Mesodermal cell (in vitro differentiated cells): ENCODE results near the gene DCST1.
"Not testable (repeated sequence)": the region's sequence is repeated elsewhere in the genome, so short reads cannot be mapped to it uniquely, and the experiment has no call there.

Experiments used
- H3K27ac ChIP-seq: 2 replicates; pipeline ENCODE4 v1.7.0; 2013; ENCODE audit warnings: mild to moderate bottlenecking, low read depth, low read length, moderate library complexity; ENCODE audit not compliant: severe bottlenecking
- H3K36me3 ChIP-seq: 2 replicates; pipeline ENCODE4 v1.7.1; 2013; ENCODE audit warnings: mild to moderate bottlenecking, low read length, moderate library complexity; ENCODE audit not compliant: control insufficient read depth, insufficient read depth
- H3K4me1 ChIP-seq: one replicate; pipeline ENCODE4 v1.7.1; 2013; ENCODE audit warnings: mild to moderate bottlenecking, low read length; ENCODE audit not compliant: insufficient read depth, control insufficient read depth, poor library complexity, severe bottlenecking
- H3K4me3 ChIP-seq: 2 replicates; pipeline ENCODE4 v1.7.0; 2013; ENCODE audit warnings: low read length, control low read depth, mild to moderate bottlenecking; ENCODE audit not compliant: insufficient read depth, poor library complexity, severe bottlenecking; ENCODE audit errors: extremely low read depth
- H3K9me3 ChIP-seq: 2 replicates; pipeline ENCODE4 v1.7.1; 2013; ENCODE audit warnings: mild to moderate bottlenecking, low read length, moderate library complexity; ENCODE audit not compliant: control insufficient read depth
- WGBS, 2 experiments: methylation state at CpG; one replicate each; pipeline ENCODE4 v1.1.5; 2013; ENCODE audit warnings: missing lambda C conversion rate in 2 of 2; ENCODE audit not compliant: insufficient coverage in 2 of 2; 5-methylcytosine and 5-hydroxymethylcytosine counted together

DCST1 gene

DNA sequence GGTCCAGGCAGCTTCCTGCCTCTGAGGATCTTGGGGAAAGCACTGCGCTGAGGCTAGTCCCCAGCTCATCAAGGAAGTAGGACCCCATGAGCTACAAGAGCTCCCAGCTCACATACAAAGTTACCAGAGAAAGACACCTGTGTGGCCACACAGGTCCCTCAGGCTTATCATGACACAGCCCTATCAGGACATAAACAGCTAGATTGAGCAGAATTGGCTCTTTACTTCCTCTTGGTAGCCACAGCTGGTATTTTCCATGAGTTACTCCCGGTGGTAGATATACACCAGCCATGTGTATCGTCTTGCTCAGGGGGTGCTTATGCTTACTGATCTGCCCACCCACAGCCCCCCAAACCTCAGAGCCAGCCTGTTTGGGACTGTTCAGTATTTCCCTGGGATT, 39.0 kb upstream of the DCST1 start:
- 81 to 96% methylated on average over 3 of the region's 3 CpGs for WGBS, 2 experiments
- Histone ChIP-seq H3K4me3 (no peak overlapping the region), H3K27ac (no peak overlapping the region), H3K9me3 (no peaks in the 10 kb centered on the region), H3K4me1 (peaks cover 8% of the 10 kb centered on the region), H3K36me3 (peaks cover 19% of the 10 kb centered on the region)

DNA sequence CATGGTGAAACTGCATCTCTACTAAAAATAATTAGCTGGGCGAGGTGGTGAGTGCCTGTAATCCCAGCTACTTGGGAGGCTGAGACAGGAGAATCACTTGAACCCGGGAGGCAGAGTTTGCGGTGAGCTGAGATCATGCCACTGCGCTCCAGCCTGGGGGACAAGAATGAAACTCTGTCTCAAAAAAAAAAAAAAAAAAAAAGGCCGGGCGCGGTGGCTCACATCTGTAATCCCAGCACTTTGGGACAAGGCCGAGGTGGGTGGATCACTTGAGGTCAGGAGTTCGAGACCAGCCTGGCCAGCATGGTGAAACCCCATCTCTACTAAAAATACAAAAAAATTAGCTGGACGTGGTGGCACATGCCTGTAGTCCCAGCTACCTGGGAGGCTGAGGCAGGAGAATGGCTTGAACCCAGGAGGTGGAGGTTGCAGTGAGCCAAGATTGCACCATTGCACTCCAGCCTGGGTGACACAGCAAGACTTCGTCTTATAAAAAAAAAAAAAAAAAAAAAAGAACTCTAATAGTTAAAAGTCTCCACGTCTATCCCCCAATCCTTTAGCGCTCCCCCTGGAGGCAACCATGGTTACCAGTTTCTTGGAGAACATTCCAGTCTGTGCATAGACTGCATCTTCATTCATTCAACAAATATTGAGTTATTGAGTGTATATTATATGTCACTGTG, 38.2 kb upstream of the DCST1 start:
- WGBS, 2 experiments: 79 to 100% methylated on average over 2 of the region's 13 CpGs

DNA sequence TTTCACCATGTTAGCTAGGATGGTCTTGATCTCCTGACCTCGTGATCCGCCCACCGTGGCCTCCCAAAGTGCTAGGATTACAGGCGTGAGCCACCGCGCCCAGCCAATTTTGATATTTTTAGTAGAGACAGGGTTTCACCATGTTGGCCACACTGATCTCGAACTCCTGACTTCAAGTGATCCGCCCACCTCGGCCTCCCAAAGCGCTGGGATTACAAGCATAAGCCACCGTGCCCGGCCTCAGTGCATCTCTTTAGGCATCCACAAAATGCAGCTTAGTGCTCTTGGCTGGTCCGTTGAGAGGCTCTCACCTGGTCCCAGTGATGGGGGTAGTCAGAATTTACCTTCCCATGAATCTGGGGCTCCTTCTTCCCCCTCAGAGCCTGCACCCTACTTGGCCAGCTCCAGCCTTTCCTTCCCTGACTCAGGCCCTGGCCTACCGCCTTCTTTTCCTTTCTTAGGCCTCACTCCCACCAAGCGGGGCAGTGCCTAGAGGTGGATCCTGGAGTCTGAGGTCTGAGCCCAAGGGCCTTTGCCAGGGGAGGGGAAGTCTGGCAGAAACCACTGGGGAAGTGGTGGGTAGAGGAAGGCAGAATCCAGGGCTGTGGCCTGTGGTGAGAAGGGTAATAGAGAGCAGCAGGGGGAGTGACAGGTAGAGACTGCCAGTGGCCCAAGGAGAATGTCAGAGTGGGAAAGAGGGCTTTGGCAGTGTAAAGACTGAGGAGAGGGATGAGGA, 36.5 kb upstream of the DCST1 start:
- 92 to 94% methylated on average over 12 to 14 of the region's 15 CpGs for WGBS, 2 experiments
- Histone ChIP-seq H3K4me1 (peaks cover 16% of the 10 kb centered on the region), H3K9me3 (no peaks in the 10 kb centered on the region), H3K27ac (no peak overlapping the region), H3K4me3 (no peak overlapping the region), H3K36me3 (peaks cover 2% of the 10 kb centered on the region)

More for the DNA sequence above, 38.2 kb upstream of the DCST1 start:
- peaks cover 11% of the 10 kb centered on the region for H3K36me3 ChIP-seq
- not testable (repeated sequence) for H3K4me3 ChIP-seq, H3K27ac ChIP-seq, H3K9me3 ChIP-seq
- peaks cover 13% of the 10 kb centered on the region for H3K4me1 ChIP-seq

DNA sequence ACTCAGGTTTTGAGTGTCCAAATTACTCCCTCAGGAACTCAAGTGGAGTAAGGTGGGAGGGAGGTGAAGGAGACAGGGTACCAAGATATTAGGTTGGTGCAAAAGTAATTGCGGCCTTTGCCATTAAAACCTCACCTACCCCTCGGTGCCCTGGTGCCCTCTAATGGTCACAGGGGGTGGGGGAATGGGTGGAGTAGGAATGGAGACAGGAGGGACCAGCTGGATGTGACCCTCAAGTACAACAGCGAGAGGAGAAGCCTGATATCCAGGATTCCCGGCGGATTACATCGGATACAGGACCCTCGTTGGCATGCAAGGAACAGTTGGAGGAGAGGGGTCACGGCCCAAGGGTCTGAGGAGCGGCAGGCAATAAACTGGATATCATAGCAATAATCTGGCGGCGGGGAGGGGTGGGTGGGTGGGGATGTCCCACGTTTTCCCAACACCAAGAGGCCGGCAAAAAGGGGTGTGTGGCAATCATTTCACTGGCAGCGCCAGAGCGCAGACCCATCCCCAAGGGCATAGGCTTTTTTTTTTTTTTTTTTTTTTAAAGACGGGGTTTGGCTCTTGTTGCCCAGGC, 35.3 kb upstream of the DCST1 start:
- no peaks in the 10 kb centered on the region for H3K36me3 ChIP-seq
- WGBS, 2 experiments: 92 to 95% methylated on average over 9 to 10 of the region's 16 CpGs
- no peak overlapping the region for H3K4me3 ChIP-seq
- no peak overlapping the region for H3K27ac ChIP-seq
- peaks cover 16% of the 10 kb centered on the region for H3K4me1 ChIP-seq
- H3K9me3 ChIP-seq: no peaks in the 10 kb centered on the region

DNA sequence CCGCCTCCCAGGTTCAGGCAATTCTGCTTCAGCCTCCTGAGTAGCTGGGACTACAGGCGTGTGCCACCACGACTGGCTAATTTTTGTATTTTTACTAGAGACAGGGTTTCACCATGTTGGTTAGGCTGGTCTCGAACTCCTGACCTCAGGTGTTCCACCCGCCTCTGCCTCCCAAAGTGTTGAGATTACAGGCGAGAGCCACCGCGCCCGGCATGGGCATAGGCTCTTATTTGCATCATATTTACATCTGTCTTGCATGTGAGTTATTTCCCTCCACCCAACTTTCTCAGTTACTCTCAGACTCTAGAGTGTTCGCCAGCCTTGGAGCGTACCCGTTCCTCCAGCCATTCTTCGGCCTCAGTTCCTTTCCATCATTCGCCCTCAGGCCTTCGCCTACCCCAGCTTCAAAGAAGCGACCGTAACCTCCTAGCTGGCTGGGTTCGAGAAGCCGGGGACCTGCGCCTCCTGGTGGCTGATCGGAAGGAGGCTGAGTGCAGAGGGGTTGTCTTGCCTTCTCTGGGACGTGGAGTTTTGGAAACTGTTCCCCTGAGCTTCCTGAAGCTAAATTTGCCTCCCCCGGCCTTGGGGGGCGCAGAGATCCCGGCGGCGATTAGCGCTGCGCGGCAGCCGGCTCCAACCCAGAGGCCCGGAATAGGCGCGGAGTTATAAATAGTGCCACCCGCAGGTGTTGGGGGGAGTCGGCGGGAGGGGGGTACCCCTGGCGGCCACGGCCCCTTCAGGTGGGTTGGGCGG, 34.6 kb upstream of the DCST1 start:
- peak overlapping the region; percentile 85 for H3K27ac ChIP-seq
- WGBS, 2 experiments: 21 to 37% methylated on average over 24 to 27 of the region's 40 CpGs

DNA sequence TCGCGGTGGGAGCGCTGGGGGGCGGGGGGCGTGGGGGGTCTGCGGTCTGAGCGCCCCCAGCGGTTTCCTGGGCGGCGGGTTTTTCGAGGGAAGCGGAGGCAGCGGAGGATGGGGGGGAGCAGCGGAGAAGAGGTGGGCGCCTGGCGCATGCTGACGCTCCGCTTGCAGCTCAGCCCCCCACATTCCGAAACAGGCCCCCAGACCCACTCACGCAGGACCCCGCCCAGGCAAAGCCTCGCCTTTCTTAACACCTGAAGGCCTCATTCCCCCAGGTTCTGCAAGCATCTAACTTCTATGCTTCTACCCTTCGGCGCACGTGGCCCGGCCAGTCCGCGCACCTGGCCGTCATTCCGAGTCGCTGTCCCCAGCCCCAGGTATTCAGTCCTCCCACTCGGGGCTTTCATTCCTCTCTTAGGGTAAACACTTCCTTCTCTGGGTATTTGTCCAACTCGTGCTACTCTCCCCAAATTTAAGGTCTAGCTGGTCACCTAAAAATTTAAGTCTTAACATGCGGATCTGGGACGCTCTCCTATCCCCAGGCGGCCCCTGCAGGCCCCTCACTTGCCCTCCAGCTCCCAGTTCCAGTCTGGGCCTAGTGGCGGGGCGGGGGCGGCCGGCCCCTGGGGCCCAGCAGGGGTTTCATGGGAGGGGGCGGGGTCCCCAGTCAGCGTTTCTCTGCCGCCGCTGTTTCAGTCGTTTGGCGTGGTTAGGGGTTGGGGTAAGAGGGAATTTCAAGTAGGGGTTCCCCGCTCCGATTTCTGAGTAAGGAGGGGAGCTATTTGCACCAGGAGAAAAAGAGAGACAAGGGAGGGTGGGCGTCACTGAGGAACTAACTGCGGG, 33.8 kb upstream of the DCST1 start:
- Histone ChIP-seq H3K36me3 (no peaks in the 10 kb centered on the region), H3K9me3 (no peaks in the 10 kb centered on the region), H3K27ac (peak overlapping the region; percentile 85), H3K4me1 (peaks cover 17% of the 10 kb centered on the region), H3K4me3 (peak overlapping the region; percentile 61)
- 3% methylated on average over 30 to 39 of the region's 50 CpGs for WGBS, 2 experiments

More for the DNA sequence above, 34.6 kb upstream of the DCST1 start:
- Histone ChIP-seq H3K36me3 (no peaks in the 10 kb centered on the region), H3K9me3 (no peaks in the 10 kb centered on the region), H3K4me3 (peak overlapping the region; percentile 61), H3K4me1 (peaks cover 10% of the 10 kb centered on the region)

DNA sequence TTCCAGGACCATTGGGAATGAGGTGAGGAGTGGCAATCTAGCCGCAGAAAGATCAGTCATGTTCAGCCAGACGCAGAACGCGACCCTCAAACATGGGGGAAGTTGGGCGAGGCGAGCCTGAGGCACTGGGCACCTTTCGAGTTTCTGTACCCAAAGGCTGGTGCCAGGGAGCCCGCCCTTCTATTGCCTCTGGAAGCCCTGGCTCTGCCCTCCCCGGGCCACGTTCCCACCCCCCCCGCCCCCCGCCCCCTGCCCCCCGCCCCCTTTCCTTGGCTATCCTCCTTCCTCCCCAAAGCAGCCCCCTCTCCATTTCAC, 33.3 kb upstream of the DCST1 start:
- Histone ChIP-seq H3K36me3 (no peaks in the 10 kb centered on the region), H3K4me3 (peak overlapping the region; percentile 61), H3K9me3 (no peaks in the 10 kb centered on the region), H3K27ac (peak overlapping the region; percentile 89), H3K4me1 (peaks cover 17% of the 10 kb centered on the region)
- WGBS, 2 experiments: 0% methylated on average over 2 to 7 of the region's 13 CpGs

DNA sequence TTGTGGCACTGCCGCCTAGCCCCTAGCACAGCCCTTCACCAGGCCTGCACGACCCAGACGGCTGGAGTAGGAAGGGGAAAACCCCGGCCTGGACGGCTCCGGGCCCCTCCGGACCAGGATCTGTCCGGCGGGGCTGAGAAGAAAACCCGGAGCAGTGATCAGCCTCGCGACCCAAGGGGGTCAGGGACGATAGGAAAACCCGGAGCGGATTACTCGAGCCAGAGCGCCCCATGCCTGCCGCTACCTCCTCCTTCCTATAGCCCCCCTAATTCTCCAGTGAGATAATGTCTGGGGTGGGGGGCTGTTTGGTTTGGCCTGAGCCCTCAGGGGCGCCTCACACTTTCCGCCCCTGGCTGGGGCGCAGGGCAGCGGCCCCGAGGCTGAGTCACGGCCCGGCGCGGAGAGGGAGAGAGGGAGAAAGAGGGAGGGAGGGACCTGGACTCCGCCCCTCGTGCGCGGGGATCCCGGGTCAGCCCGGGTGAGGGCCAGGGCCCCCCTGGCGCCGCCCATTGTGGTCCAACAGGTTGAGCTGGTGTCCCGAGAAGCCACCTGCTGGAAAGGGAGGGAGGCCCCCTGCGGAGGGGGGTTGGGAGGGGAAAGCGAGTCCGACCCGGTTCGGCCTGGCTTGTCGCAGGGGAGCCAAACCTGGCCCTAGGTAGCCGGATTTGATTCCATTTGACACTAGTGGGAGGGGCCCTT, 32.7 kb upstream of the DCST1 start:
- no peaks in the 10 kb centered on the region for H3K36me3 ChIP-seq
- H3K4me1 ChIP-seq: peaks cover 17% of the 10 kb centered on the region
- WGBS, 2 experiments: 1 to 2% methylated on average over 24 to 26 of the region's 43 CpGs
- H3K27ac ChIP-seq: peak overlapping the region; percentile 89
- peak overlapping the region; percentile 61 for H3K4me3 ChIP-seq
- no peaks in the 10 kb centered on the region for H3K9me3 ChIP-seq

DNA sequence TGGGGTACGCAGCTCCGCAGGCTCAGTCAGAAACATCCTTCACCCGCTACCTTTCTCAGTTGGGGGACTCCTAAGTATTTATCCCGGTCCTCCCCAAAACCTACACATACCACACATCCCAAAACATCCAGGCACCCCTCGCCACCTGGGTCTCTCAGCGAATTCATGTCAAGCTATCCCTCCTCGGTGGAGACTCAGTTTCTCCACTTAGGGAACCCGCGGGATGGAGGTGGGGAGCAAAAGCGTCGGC, 32.3 kb upstream of the DCST1 start:
- WGBS, 2 experiments: 1 to 2% methylated on average over 9 to 11 of the region's 11 CpGs
- no peaks in the 10 kb centered on the region for H3K9me3 ChIP-seq
- H3K4me1 ChIP-seq: peaks cover 17% of the 10 kb centered on the region
- H3K36me3 ChIP-seq: no peaks in the 10 kb centered on the region
- H3K4me3 ChIP-seq: peak overlapping the region; percentile 61
- peak overlapping the region; percentile 89 for H3K27ac ChIP-seq
